Activated CD4-positive, alpha-beta T cell treated with anti-CD3 and anti-CD28 coated beads, Interleukin-2, amount 10 ng/mL, durations not matched to agents 7 days and 5 days (primary cell): ENCODE results near the gene FBP2. TPM values are rescaled to one million over a fixed set of nuclear protein-coding genes. Genes with fewer than 3 reads are reported as not detected.
"Not testable (repeated sequence)": the region's sequence is repeated elsewhere in the genome, so short reads cannot be mapped to it uniquely, and the experiment has no call there.

Experiments
- CTCF ChIA-PET: fragments of 350-600 bp; sonication (Branson Sonifier 250); formaldehyde crosslinking; loops from one replicate; lab custom pipeline; 2021; ENCODE audit warnings: antibody characterized with exemption; lab: Charles Lee
- POLR2A ChIA-PET: fragments of 350-600 bp; sonication (Branson Sonifier 250); formaldehyde crosslinking; loops from one replicate; lab custom pipeline; 2021; ENCODE audit warnings: antibody characterized with exemption; lab: Charles Lee
- DNase-seq: peaks from one replicate; pipeline ENCODE4 v3.0.0-alpha.2; 2020
- H3K27ac Mint-ChIP-seq: one replicate; pipeline ENCODE4 v1.8.0; 2021; ENCODE audit warnings: mild to moderate bottlenecking, moderate library complexity, mixed read lengths
- H3K27me3 Mint-ChIP-seq: one replicate; pipeline ENCODE4 v1.8.0; 2021; ENCODE audit warnings: mixed read lengths
- H3K36me3 Mint-ChIP-seq: one replicate; pipeline ENCODE4 v1.8.0; 2021; ENCODE audit warnings: low read depth, mixed read lengths
- H3K4me1 Mint-ChIP-seq: one replicate; pipeline ENCODE4 v1.8.0; 2021; ENCODE audit warnings: mixed read lengths
- H3K4me3 Mint-ChIP-seq: one replicate; pipeline ENCODE4 v1.8.0; 2021; ENCODE audit warnings: mild to moderate bottlenecking, moderate library complexity, mixed read lengths
- H3K9me3 Mint-ChIP-seq: one replicate; pipeline ENCODE4 v1.8.0; 2021; ENCODE audit warnings: mixed read lengths
- total RNA-seq, 2 experiments: library from RNA; stranded (reverse); gene quantifications; one replicate each; pipeline ENCODE4 v1.2.3, GENCODE V29; 2021

Gene FBP2
- total RNA-seq, 2 experiments from 2014 or later, result not detected

- H3K9me3 Mint-ChIP-seq, CTCF ChIA-PET, H3K4me3 Mint-ChIP-seq, H3K27ac Mint-ChIP-seq, H3K36me3 Mint-ChIP-seq, POLR2A ChIA-PET, DNase-seq, H3K4me1 Mint-ChIP-seq: not testable (repeated sequence)
- H3K27me3 Mint-ChIP-seq, result peaks cover 19% of the 10 kb centered on the region
These were observed 49.3 kb downstream of the FBP2 start for GRCh38 chr9:94544335-94544734.

- H3K27me3 Mint-ChIP-seq, result peaks cover 1% of the 10 kb centered on the region
- H3K4me1 Mint-ChIP-seq, result no peaks in the 10 kb centered on the region
- ChIA-PET POLR2A (no interaction called here), CTCF (no interaction called here)
- no peaks in the 10 kb centered on the region for H3K9me3 Mint-ChIP-seq
- H3K36me3 Mint-ChIP-seq, result no peaks in the 10 kb centered on the region
- no peak for DNase-seq
- H3K27ac Mint-ChIP-seq, result no peak overlapping the region
- H3K4me3 Mint-ChIP-seq, result no peak overlapping the region
These were observed 54.7 kb downstream of the FBP2 start for GRCh38 chr9:94538908-94539307.

- H3K4me1 Mint-ChIP-seq, result no peaks in the 10 kb centered on the region
- DNase-seq, result no peak
- H3K4me3 Mint-ChIP-seq, result no peak overlapping the region
- no peaks in the 10 kb centered on the region for H3K9me3 Mint-ChIP-seq
- CTCF ChIA-PET, result no interaction called here
- H3K27ac Mint-ChIP-seq, result no peak overlapping the region
- POLR2A ChIA-PET, result no interaction called here
- peaks cover 13% of the 10 kb centered on the region for H3K27me3 Mint-ChIP-seq
- H3K36me3 Mint-ChIP-seq, result no peaks in the 10 kb centered on the region
These were observed 58.7 kb downstream of the FBP2 start for GRCh38 chr9:94534901-94535300.

GRCh38 chr9:94533601-94534000, 60.0 kb downstream of the FBP2 start:
- ChIA-PET CTCF (no interaction called here), POLR2A (no interaction called here)
- no peak for DNase-seq
- H3K36me3 Mint-ChIP-seq, result no peaks in the 10 kb centered on the region
- peaks cover 12% of the 10 kb centered on the region for H3K27me3 Mint-ChIP-seq
- no peak overlapping the region for H3K27ac Mint-ChIP-seq
- no peak overlapping the region for H3K4me3 Mint-ChIP-seq
- H3K4me1 Mint-ChIP-seq, result no peaks in the 10 kb centered on the region
- no peaks in the 10 kb centered on the region for H3K9me3 Mint-ChIP-seq

- Mint-ChIP-seq H3K4me3 (no peak overlapping the region), H3K9me3 (no peaks in the 10 kb centered on the region), H3K4me1 (no peaks in the 10 kb centered on the region), H3K36me3 (no peaks in the 10 kb centered on the region), H3K27me3 (peaks cover 12% of the 10 kb centered on the region), H3K27ac (no peak overlapping the region)
- ChIA-PET POLR2A (no interaction called here), CTCF (no interaction called here)
- no peak for DNase-seq
These were observed 60.5 kb downstream of the FBP2 start for GRCh38 chr9:94533155-94533554.

GRCh38 chr9:94528886-94529285, 64.7 kb downstream of the FBP2 start:
- Mint-ChIP-seq H3K4me3 (no peak overlapping the region), H3K9me3 (no peaks in the 10 kb centered on the region), H3K4me1 (no peaks in the 10 kb centered on the region), H3K27ac (no peak overlapping the region), H3K36me3 (no peaks in the 10 kb centered on the region), H3K27me3 (peaks cover 21% of the 10 kb centered on the region)
- DNase-seq, result no peak
- CTCF ChIA-PET, result no interaction called here
- POLR2A ChIA-PET, result no interaction called here

GRCh38 chr9:94526951-94527350, 66.7 kb downstream of the FBP2 start:
- H3K9me3 Mint-ChIP-seq, result no peaks in the 10 kb centered on the region
- no peaks in the 10 kb centered on the region for H3K4me1 Mint-ChIP-seq
- no peak overlapping the region for H3K4me3 Mint-ChIP-seq
- DNase-seq, result no peak
- no peak overlapping the region for H3K27ac Mint-ChIP-seq
- H3K36me3 Mint-ChIP-seq, result no peaks in the 10 kb centered on the region
- peaks cover 21% of the 10 kb centered on the region for H3K27me3 Mint-ChIP-seq
- CTCF ChIA-PET, result no interaction called here
- POLR2A ChIA-PET, result no interaction called here

- Mint-ChIP-seq H3K9me3 (no peaks in the 10 kb centered on the region), H3K36me3 (no peaks in the 10 kb centered on the region), H3K4me3 (no peak overlapping the region), H3K4me1 (no peaks in the 10 kb centered on the region), H3K27me3 (peaks cover 18% of the 10 kb centered on the region), H3K27ac (no peak overlapping the region)
- ChIA-PET CTCF (no interaction called here), POLR2A (no interaction called here)
- no peak for DNase-seq
These were observed 67.4 kb downstream of the FBP2 start for GRCh38 chr9:94526271-94526670.

- Mint-ChIP-seq H3K4me1 (no peaks in the 10 kb centered on the region), H3K27me3 (peaks cover 15% of the 10 kb centered on the region), H3K4me3 (no peak overlapping the region), H3K36me3 (no peaks in the 10 kb centered on the region), H3K9me3 (no peaks in the 10 kb centered on the region), H3K27ac (no peak overlapping the region)
- DNase-seq, result no peak
- ChIA-PET CTCF (no interaction called here), POLR2A (no interaction called here)
These were observed 68.1 kb downstream of the FBP2 start for GRCh38 chr9:94525396-94526035.

GRCh38 chr9:94517254-94517653, 76.4 kb downstream of the FBP2 start:
- ChIA-PET CTCF (no interaction called here), POLR2A (no interaction called here)
- Mint-ChIP-seq H3K9me3 (no peaks in the 10 kb centered on the region), H3K4me1 (no peaks in the 10 kb centered on the region), H3K4me3 (no peak overlapping the region), H3K27ac (no peak overlapping the region), H3K27me3 (peaks cover 22% of the 10 kb centered on the region), H3K36me3 (no peaks in the 10 kb centered on the region)
- no peak for DNase-seq

- POLR2A ChIA-PET, result no interaction called here
- DNase-seq, result no peak
These were observed 78.9 kb downstream of the FBP2 start for GRCh38 chr9:94514722-94515121.

GRCh38 chr9:94511955-94512265, 81.7 kb downstream of the FBP2 start:
- H3K36me3 Mint-ChIP-seq, result no peaks in the 10 kb centered on the region
- CTCF ChIA-PET, result interaction anchor here (0.7 kb wide), 1 partner anchor 407 kb away, joined by 3 read pairs; no protein-coding TSS in a partner anchor
- H3K27ac Mint-ChIP-seq, result no peak overlapping the region
- H3K9me3 Mint-ChIP-seq, result no peaks in the 10 kb centered on the region
- H3K4me3 Mint-ChIP-seq, result no peak overlapping the region
- POLR2A ChIA-PET, result no interaction called here
- peaks cover 17% of the 10 kb centered on the region for H3K27me3 Mint-ChIP-seq
- H3K4me1 Mint-ChIP-seq, result no peaks in the 10 kb centered on the region
- DNase-seq, result no peak

More at GRCh38 chr9:94514722-94515121, 78.9 kb downstream of the FBP2 start:
- Mint-ChIP-seq H3K4me1 (no peaks in the 10 kb centered on the region), H3K27me3 (peaks cover 17% of the 10 kb centered on the region), H3K36me3 (no peaks in the 10 kb centered on the region), H3K9me3 (no peaks in the 10 kb centered on the region), H3K4me3 (no peak overlapping the region), H3K27ac (no peak overlapping the region)
- CTCF ChIA-PET, result interaction anchor here (2.2 kb wide), 1 partner anchor 9 kb away, joined by 5 read pairs; no protein-coding TSS in a partner anchor

GRCh38 chr9:94511134-94511954, 82.3 kb downstream of the FBP2 start:
- no peak for DNase-seq
- POLR2A ChIA-PET, result no interaction called here
- H3K27me3 Mint-ChIP-seq, result peaks cover 19% of the 10 kb centered on the region
- H3K9me3 Mint-ChIP-seq, result no peaks in the 10 kb centered on the region
- CTCF ChIA-PET, result interaction anchor here (0.7 kb wide), 1 partner anchor 407 kb away, joined by 3 read pairs; no protein-coding TSS in a partner anchor
- H3K4me1 Mint-ChIP-seq, result no peaks in the 10 kb centered on the region
- no peak overlapping the region for H3K27ac Mint-ChIP-seq
- no peak overlapping the region for H3K4me3 Mint-ChIP-seq
- H3K36me3 Mint-ChIP-seq, result no peaks in the 10 kb centered on the region
